Measurements from ENCODE around the gene FGD3.
"Not testable (repeated sequence)": the region's sequence is repeated elsewhere in the genome, so short reads cannot be mapped to it uniquely, and the experiment has no call there.

FGD3 gene

GRCh38 chr9:92947268-92948037, at the start of gene FGD3:
FGD3 (plus strand) TSS chr9:92947523; CDS start chr9:92976257, 28,734 bp downstream.
- DNase-seq (ENCODE audit: low read depth), result peak; percentile 30

- not testable (repeated sequence) for DNase-seq (ENCODE audit: low read depth)
Measured at GRCh38 chr9:92905137-92905536, 42.2 kb upstream of the FGD3 start.

- DNase-seq (ENCODE audit: low read depth), result no peak
Measured at GRCh38 chr9:92911511-92912475, 35.5 kb upstream of the FGD3 start.

- no peak for DNase-seq (ENCODE audit: low read depth)
Measured at GRCh38 chr9:92917176-92917800, 30.0 kb upstream of the FGD3 start.

GRCh38 chr9:92920437-92920836, 26.9 kb upstream of the FGD3 start:
- DNase-seq (ENCODE audit: low read depth), result no peak

GRCh38 chr9:92931606-92932005, 15.7 kb upstream of the FGD3 start:
- DNase-seq (ENCODE audit: low read depth), result no peak

- DNase-seq (ENCODE audit: low read depth), result no peak
Measured at GRCh38 chr9:92934321-92934720, 13.0 kb upstream of the FGD3 start.

GRCh38 chr9:92938025-92938424, 9.3 kb upstream of the FGD3 start:
- DNase-seq (ENCODE audit: low read depth), result no peak

GRCh38 chr9:92941861-92942260, 5.5 kb upstream of the FGD3 start:
- DNase-seq (ENCODE audit: low read depth), result no peak

- no peak for DNase-seq (ENCODE audit: low read depth)
Measured at GRCh38 chr9:92942688-92943616, 4.4 kb upstream of the FGD3 start.

GRCh38 chr9:92944921-92945320, 2.4 kb upstream of the FGD3 start:
- DNase-seq (ENCODE audit: low read depth), result no peak

GRCh38 chr9:92945796-92946195, 1.5 kb upstream of the FGD3 start:
- no peak for DNase-seq (ENCODE audit: low read depth)

GRCh38 chr9:92948038-92948534, 763 bp downstream of the FGD3 start:
- no peak for DNase-seq (ENCODE audit: low read depth)

GRCh38 chr9:92948632-92949031, 1.3 kb downstream of the FGD3 start:
- DNase-seq (ENCODE audit: low read depth), result no peak

GRCh38 chr9:92949266-92949982, 2.1 kb downstream of the FGD3 start:
- no peak for DNase-seq (ENCODE audit: low read depth)

GRCh38 chr9:92950359-92950955, 3.1 kb downstream of the FGD3 start:
- no peak for DNase-seq (ENCODE audit: low read depth)

GRCh38 chr9:92952906-92953610, 5.7 kb downstream of the FGD3 start:
- DNase-seq (ENCODE audit: low read depth), result no peak

- peak; percentile 67 for DNase-seq (ENCODE audit: low read depth)
Measured at GRCh38 chr9:92954049-92954861, 6.9 kb downstream of the FGD3 start.

GRCh38 chr9:92954886-92955285, 7.6 kb downstream of the FGD3 start:
- no peak for DNase-seq (ENCODE audit: low read depth)
